ENCODE measurements around the gene DIAPH2.

DIAPH2 gene

GRCh38 chrX:96684339-96685209 is at the start of gene DIAPH2:
DIAPH2 (plus strand) TSS chrX:96684842.
- Histone ChIP-seq H3K27me3 (ENCODE audit: control insufficient read depth, insufficient read depth, low read length) (peaks cover 27% of the 10 kb centered on the region), H3K9ac (ENCODE audit: low read depth, low read length) (peak within 1 kb of the TSS; percentile 69), H3K27ac (ENCODE audit: low read depth, low read length) (peak within 1 kb of the TSS; percentile 50), H3K4me1 (ENCODE audit: control insufficient read depth, insufficient read depth, low read length) (peaks cover 36% of the 10 kb centered on the region), H3K9me3 (ENCODE audit: control insufficient read depth, insufficient read depth, low read length) (no peaks in the 10 kb centered on the region), H3K36me3 (ENCODE audit: control insufficient read depth, insufficient read depth, low read length) (no peaks in the 10 kb centered on the region), H3K4me3 (ENCODE audit: low read depth, low read length) (peak within 1 kb of the TSS; percentile 83)

GRCh38 chrX:96650023-96650422 is 34.6 kb upstream of the DIAPH2 start:
- no peaks in the 10 kb centered on the region for H3K9me3 ChIP-seq (ENCODE audit: control insufficient read depth, insufficient read depth, low read length)
- H3K4me1 ChIP-seq (ENCODE audit: control insufficient read depth, insufficient read depth, low read length): peaks cover 16% of the 10 kb centered on the region
- H3K27ac ChIP-seq (ENCODE audit: low read depth, low read length): no peak overlapping the region
- no peak overlapping the region for H3K9ac ChIP-seq (ENCODE audit: low read depth, low read length)
- no peaks in the 10 kb centered on the region for H3K36me3 ChIP-seq (ENCODE audit: control insufficient read depth, insufficient read depth, low read length)
- H3K4me3 ChIP-seq (ENCODE audit: low read depth, low read length): no peak overlapping the region
- no peaks in the 10 kb centered on the region for H3K27me3 ChIP-seq (ENCODE audit: control insufficient read depth, insufficient read depth, low read length)

DNA sequence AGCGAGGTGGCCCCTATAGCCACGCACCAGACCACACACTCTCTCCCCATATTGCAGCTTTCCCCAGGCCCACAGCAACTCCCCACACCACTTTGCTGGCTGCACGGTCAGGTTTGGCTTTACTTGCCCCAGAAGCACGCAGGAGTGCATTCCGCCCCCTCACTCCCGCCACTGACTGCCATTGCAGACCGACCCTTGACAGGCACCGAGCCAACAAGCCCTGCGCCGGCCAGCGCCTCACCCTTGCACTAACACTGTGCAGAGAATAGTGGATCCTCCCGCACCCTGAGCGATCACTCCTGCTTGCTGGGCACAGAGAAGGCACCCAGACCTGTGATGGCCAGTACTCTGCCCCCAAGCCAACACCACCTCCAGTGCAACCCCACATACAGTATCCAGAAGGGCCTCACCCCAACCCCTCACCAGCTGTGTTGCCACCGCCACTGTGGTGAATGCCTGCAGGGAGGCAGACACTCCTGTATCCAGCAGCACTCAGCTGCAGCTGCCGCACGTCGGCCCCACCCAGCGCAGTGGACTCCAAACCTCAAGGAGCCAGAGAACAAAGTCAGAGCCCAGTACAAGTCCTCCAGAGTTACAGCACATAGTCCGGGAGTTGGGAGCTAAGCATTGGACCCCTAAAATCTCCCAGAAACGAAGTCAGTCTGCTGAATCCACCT is 28.6 kb upstream of the DIAPH2 start:
- no peaks in the 10 kb centered on the region for H3K9me3 ChIP-seq (ENCODE audit: control insufficient read depth, insufficient read depth, low read length)
- no peak overlapping the region for H3K27ac ChIP-seq (ENCODE audit: low read depth, low read length)
- no peaks in the 10 kb centered on the region for H3K4me1 ChIP-seq (ENCODE audit: control insufficient read depth, insufficient read depth, low read length)
- no peaks in the 10 kb centered on the region for H3K36me3 ChIP-seq (ENCODE audit: control insufficient read depth, insufficient read depth, low read length)
- H3K4me3 ChIP-seq (ENCODE audit: low read depth, low read length): no peak overlapping the region
- no peak overlapping the region for H3K9ac ChIP-seq (ENCODE audit: low read depth, low read length)
- H3K27me3 ChIP-seq (ENCODE audit: control insufficient read depth, insufficient read depth, low read length): no peaks in the 10 kb centered on the region

DNA sequence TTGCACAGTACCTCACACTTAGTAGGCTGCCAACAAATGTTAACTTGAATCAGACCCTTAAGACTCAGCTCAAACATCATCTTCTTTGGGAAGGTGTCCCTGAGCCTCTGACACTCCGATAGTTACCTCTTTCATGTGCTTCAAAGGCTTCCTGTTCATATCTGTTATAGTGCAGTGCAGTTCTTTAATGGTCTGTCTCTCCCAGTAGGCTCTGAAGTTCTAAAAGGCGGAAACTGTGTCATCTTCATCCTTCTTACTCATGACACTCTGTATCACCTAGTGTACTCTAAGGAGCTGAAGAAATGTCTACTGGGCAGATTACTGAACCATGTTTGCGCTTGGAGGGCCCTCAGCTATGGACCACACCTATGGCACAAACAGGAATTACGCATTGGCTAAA is 2.1 kb upstream of the DIAPH2 start:
- no peaks in the 10 kb centered on the region for H3K36me3 ChIP-seq (ENCODE audit: control insufficient read depth, insufficient read depth, low read length)
- H3K4me1 ChIP-seq (ENCODE audit: control insufficient read depth, insufficient read depth, low read length): peaks cover 24% of the 10 kb centered on the region
- no peaks in the 10 kb centered on the region for H3K9me3 ChIP-seq (ENCODE audit: control insufficient read depth, insufficient read depth, low read length)
- H3K27ac ChIP-seq (ENCODE audit: low read depth, low read length): no peak overlapping the region
- no peak overlapping the region for H3K9ac ChIP-seq (ENCODE audit: low read depth, low read length)
- no peak overlapping the region for H3K4me3 ChIP-seq (ENCODE audit: low read depth, low read length)
- peaks cover 27% of the 10 kb centered on the region for H3K27me3 ChIP-seq (ENCODE audit: control insufficient read depth, insufficient read depth, low read length)

- Histone ChIP-seq H3K4me1 (ENCODE audit: control insufficient read depth, insufficient read depth, low read length) (peaks cover 30% of the 10 kb centered on the region), H3K4me3 (ENCODE audit: low read depth, low read length) (peak overlapping the region; percentile 83), H3K9ac (ENCODE audit: low read depth, low read length) (0 out of 2 replicates have a peak overlapping the region, but pooled peaks have one; percentile 20), H3K9me3 (ENCODE audit: control insufficient read depth, insufficient read depth, low read length) (no peaks in the 10 kb centered on the region), H3K36me3 (ENCODE audit: control insufficient read depth, insufficient read depth, low read length) (no peaks in the 10 kb centered on the region), H3K27me3 (ENCODE audit: control insufficient read depth, insufficient read depth, low read length) (peaks cover 27% of the 10 kb centered on the region), H3K27ac (ENCODE audit: low read depth, low read length) (peak overlapping the region; percentile 50)
Measured at GRCh38 chrX:96683997-96684338, 674 bp upstream of the DIAPH2 start.

DNA sequence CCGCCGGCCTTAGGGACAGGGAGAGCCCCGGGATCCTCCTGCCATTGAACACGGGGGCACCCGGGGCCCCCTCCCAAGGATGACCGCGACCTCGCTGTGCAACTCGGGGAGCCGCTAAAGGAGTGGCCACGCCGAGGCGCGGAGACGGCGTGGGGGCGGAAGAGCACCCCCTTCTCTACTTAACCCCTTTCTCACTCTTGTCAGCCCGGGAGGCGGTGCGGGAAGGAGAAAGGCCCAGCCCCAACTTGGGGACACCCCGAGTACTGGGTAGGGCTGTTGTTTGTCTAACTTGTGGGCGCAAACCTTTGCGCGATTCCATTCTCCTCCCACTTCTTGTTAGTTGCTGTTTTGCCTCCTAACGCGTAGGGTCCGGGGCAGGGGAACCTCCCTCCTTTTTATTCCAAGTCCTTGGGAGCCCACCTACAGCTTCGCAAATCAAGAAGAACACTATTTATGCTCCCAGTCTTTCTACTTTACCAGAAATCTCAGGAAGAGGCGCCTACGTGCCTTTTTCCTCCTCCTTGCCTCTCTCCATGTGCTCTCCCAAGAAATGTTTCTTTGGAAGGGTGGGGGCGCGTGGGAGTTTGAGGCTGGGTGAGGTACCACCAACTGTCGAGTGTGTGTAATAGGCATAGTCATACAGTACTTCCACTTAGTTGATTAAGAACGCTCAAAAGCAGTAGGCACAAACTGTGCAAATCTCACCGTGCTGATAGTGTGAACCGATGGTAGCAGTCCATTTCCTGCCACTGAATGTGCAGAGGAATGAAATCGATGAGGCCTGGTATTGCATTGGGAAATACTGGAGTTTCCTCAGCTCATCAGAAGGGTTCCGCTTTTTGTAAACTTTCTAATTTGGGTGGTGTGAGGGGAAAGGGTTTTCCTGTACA is 813 bp downstream of the DIAPH2 start:
- peaks cover 45% of the 10 kb centered on the region for H3K4me1 ChIP-seq (ENCODE audit: control insufficient read depth, insufficient read depth, low read length)
- H3K27me3 ChIP-seq (ENCODE audit: control insufficient read depth, insufficient read depth, low read length): peaks cover 27% of the 10 kb centered on the region
- H3K9me3 ChIP-seq (ENCODE audit: control insufficient read depth, insufficient read depth, low read length): no peaks in the 10 kb centered on the region
- H3K27ac ChIP-seq (ENCODE audit: low read depth, low read length): no peak overlapping the region
- H3K9ac ChIP-seq (ENCODE audit: low read depth, low read length): peak overlapping the region; percentile 69
- H3K36me3 ChIP-seq (ENCODE audit: control insufficient read depth, insufficient read depth, low read length): no peaks in the 10 kb centered on the region
- peak overlapping the region; percentile 83 for H3K4me3 ChIP-seq (ENCODE audit: low read depth, low read length)

DNA sequence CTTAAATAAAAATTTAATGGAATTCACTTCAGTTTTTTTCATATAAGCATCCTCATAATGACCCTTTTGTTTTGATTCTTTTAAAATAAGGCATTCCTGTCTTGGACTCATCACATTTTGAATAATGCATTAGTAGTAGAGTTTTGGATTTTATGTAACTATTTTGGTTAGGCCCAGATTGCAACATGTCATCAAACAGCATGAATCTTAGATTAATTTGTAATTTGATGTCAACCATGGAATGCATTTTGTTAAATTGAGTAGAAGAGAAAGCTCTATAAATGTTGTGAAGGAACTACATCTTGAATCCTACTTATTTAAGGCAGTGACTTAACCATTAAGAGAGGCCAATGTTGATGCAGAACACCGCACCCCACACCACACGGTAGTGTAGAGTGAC is 3.1 kb downstream of the DIAPH2 start:
- Histone ChIP-seq H3K36me3 (ENCODE audit: control insufficient read depth, insufficient read depth, low read length) (no peaks in the 10 kb centered on the region), H3K4me3 (ENCODE audit: low read depth, low read length) (no peak overlapping the region), H3K4me1 (ENCODE audit: control insufficient read depth, insufficient read depth, low read length) (peaks cover 58% of the 10 kb centered on the region), H3K9me3 (ENCODE audit: control insufficient read depth, insufficient read depth, low read length) (no peaks in the 10 kb centered on the region), H3K27me3 (ENCODE audit: control insufficient read depth, insufficient read depth, low read length) (peaks cover 27% of the 10 kb centered on the region), H3K27ac (ENCODE audit: low read depth, low read length) (no peak overlapping the region), H3K9ac (ENCODE audit: low read depth, low read length) (no peak overlapping the region)

- peaks cover 56% of the 10 kb centered on the region for H3K4me1 ChIP-seq (ENCODE audit: control insufficient read depth, insufficient read depth, low read length)
- H3K4me3 ChIP-seq (ENCODE audit: low read depth, low read length): peak overlapping the region; percentile 34; the same call in 1 of the 2 replicates
- H3K9me3 ChIP-seq (ENCODE audit: control insufficient read depth, insufficient read depth, low read length): no peaks in the 10 kb centered on the region
- H3K9ac ChIP-seq (ENCODE audit: low read depth, low read length): no peak overlapping the region
- peaks cover 21% of the 10 kb centered on the region for H3K27me3 ChIP-seq (ENCODE audit: control insufficient read depth, insufficient read depth, low read length)
- H3K27ac ChIP-seq (ENCODE audit: low read depth, low read length): peak overlapping the region; percentile 68
- no peaks in the 10 kb centered on the region for H3K36me3 ChIP-seq (ENCODE audit: control insufficient read depth, insufficient read depth, low read length)
Measured at GRCh38 chrX:96688789-96689188, 4.1 kb downstream of the DIAPH2 start.

DNA sequence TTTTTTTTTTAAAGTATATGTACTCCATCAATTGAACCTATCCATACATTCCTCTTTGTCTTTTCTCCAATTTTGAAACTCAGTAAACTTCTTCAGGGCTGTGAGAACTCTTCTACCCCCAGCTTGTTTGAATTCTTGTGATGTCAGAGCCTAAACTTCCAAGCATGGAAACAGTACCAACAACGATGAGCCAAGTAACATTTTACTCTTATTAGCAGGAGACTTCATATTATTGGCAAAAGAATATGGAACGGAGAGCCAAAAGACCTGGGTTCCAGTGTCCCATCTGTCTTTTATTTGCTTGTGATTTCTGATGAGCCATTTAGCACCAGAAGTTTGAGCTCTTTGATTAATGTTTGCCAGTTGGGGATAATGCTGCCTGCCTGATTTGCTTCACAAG is 5.3 kb downstream of the DIAPH2 start:
- no peaks in the 10 kb centered on the region for H3K9me3 ChIP-seq (ENCODE audit: control insufficient read depth, insufficient read depth, low read length)
- H3K4me1 ChIP-seq (ENCODE audit: control insufficient read depth, insufficient read depth, low read length): peaks cover 51% of the 10 kb centered on the region
- H3K9ac ChIP-seq (ENCODE audit: low read depth, low read length): no peak overlapping the region
- H3K4me3 ChIP-seq (ENCODE audit: low read depth, low read length): no peak overlapping the region
- peaks cover 18% of the 10 kb centered on the region for H3K27me3 ChIP-seq (ENCODE audit: control insufficient read depth, insufficient read depth, low read length)
- no peak overlapping the region for H3K27ac ChIP-seq (ENCODE audit: low read depth, low read length)
- H3K36me3 ChIP-seq (ENCODE audit: control insufficient read depth, insufficient read depth, low read length): no peaks in the 10 kb centered on the region

DNA sequence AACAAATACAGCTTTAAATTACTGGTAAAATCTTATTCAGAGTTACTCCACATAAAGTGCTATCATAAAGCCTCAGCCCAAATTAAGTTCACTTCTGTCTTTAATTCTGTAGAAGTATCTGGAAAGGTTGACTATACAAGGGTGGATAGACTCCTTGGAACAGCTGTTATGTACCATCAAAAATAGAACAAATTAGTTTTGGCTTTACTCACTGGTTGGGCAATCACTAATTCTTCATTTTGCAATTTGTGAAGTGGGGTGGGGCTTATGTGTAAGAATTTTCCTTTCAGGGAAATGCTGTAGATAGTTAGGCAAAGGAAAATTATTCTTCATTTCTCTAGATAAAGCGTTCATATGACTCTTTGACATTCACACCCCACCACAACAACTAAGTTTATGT is 7.8 kb downstream of the DIAPH2 start:
- no peaks in the 10 kb centered on the region for H3K27me3 ChIP-seq (ENCODE audit: control insufficient read depth, insufficient read depth, low read length)
- peaks cover 34% of the 10 kb centered on the region for H3K4me1 ChIP-seq (ENCODE audit: control insufficient read depth, insufficient read depth, low read length)
- no peaks in the 10 kb centered on the region for H3K36me3 ChIP-seq (ENCODE audit: control insufficient read depth, insufficient read depth, low read length)
- H3K27ac ChIP-seq (ENCODE audit: low read depth, low read length): no peak overlapping the region
- no peak overlapping the region for H3K4me3 ChIP-seq (ENCODE audit: low read depth, low read length)
- H3K9me3 ChIP-seq (ENCODE audit: control insufficient read depth, insufficient read depth, low read length): no peaks in the 10 kb centered on the region
- H3K9ac ChIP-seq (ENCODE audit: low read depth, low read length): no peak overlapping the region

Data from HUES48 (cell line).